NCI-H2107 (cell line): ENCODE results near the gene OR1K1.
"Not testable (repeated sequence)": the region's sequence is repeated elsewhere in the genome, so short reads cannot be mapped to it uniquely, and the experiment has no call there.

Source experiments
- DNase-seq: peaks from one replicate; lab custom pipeline; 2025; lab: John Stamatoyannopoulos, UW

The OR1K1 gene

DNA sequence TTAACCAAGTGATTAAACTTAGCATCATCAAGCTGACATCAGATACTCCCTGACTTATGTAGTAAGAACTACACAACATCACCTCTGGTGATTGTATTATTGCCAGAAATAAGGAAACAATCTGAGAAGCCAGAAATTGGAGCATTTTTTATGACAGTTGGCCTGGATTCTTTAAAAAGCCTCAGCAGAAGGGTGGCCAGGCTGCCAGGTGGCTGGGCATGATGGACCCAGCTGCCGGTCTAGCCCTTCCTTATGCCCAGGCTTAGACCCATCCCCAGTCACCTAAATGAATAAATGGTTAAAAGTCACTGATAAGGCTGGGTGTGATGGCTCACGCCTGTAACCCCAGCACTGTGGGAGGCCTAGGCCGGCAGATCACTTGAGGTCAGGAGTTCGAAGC lies 12.8 kb downstream of the OR1K1 start:
- no peak for DNase-seq

DNA sequence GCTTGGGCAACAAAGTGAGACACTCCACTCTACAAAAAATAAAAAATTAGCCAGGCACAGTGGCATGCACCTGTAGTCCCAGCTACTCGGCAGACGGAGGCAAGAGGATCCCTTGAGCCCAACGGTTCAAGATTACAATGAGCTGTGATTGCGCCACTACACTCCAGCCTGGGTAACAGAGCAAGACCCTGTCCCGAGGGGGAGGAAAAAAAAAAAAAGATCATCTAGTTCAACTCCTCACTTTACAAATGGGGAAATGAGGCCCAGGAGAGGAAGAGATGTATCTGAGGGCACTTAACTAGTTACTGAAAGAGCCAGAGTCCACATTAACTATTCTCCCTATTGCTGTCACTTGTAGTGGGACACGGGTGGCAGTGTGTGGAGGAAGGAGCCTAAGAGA lies 14.6 kb downstream of the OR1K1 start:
- no peak for DNase-seq

DNA sequence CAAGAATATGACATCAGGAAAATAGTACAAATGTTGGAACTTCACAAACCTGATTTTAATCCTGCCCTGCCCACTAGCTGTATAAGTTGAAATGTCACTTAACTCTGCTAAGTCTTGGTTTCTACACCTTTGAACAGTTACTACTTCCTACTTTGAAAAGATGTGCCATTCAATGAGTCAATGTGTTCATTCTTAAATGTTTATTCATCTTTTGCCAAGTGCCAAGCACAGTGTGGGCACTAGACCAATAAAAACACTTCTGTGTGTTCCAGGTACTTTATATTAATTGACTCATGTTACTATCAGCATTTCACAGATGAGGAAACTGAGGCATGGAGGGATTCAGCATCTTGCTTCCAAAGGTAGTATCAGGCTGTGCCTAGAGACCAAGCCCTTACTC lies 15.6 kb downstream of the OR1K1 start:
- no peak for DNase-seq

DNA sequence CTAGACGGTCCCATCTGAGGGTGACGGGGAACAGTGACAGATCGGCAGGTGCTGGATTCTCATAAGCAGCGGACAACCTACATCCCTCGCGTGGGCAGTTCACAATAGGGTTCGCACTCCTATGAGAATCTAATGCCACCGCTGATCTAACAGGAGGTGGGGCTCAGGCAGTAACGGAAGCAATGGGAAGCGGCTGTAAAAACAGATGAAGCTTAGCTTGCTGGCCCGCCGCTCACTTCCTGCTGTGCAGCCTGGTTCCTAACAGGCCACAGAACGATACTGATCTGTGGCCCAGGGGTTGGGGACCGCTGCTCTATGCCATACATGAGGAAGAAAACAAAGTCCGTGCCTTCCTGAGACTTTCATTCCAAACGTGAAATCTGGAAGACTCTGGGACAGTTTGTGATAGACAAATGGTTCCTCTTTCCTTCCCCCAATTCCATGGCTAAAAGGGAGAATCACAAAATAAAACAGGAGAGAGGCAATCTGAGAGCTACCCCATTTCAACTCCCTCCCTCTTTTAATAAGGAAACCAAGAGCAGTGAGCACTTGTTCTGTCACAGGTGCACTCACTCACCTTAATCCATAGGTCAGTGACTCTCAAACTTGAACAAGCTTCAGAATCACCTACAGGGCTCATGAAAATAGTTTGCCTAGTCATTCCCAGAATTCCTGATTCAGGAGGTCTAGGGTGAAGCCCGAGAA lies 16.4 kb downstream of the OR1K1 start:
- DNase-seq = no peak

DNA sequence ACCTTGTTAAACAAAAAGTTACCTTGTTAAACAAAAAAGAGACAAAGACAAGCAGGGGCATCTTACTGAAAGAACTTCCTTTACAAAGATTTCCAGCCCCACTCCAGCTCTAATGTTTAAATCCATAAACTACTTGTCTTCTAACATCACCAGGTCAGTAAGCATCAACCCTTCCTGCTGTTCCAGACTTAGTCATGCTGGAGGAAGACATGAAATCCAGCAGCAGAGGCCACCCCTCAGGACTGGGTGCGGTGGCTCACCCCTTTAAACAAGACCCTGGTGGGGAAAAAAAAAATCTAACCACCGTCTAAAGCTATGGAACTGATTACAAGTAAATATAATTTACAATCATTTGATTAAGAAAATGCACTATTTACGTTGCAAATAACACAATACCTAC lies 19.4 kb downstream of the OR1K1 start:
- no peak for DNase-seq

DNA sequence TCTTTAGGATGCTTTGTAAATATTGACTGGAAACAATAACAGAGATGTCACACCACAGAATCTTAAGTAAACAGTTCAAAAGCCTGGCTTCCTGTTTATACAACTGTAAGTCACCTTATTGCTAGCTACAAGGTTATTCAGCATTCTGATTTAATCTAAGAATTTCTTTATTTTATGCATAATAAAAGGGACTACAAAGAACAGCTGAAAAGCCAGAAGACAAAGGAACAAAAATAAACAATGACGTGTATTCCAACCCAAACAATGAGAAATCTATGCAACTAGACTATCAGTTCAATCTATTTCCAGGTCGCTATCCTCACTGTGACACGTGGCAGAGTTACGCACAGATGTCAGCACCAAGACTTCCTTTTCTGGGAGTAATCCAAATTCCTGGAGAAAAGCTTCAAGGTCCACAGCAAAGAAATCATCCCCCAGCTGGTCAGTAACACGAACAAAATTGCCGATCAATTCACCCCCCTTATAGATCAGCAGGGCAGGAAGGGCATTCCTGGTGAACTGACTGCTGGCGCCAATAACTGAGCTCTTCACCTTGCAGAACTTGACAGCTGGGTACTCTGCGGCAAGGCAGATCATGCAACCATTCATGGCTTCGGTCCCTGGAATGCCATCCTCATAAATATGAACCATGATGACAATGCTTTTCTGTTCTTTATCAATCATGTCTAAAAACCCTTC lies 20.0 kb downstream of the OR1K1 start:
- DNase-seq = no peak

DNA sequence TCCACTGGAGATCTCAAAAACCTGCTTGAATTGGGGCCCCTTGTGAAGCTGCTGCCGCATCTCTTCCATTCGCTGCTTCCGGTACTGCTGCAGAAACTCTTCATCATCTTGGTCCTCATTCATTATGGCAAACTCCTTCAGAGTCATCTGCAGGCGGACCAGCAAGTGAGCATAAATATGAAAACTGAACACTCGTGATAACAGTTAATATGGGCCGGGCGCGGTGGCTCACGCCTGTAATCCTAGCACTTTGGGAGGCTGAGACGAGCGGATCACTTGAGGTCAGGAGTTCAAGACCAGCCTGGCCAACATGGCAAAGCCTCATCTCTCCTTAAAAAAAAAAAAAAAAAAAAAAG lies 20.5 kb downstream of the OR1K1 start:
- DNase-seq = no peak

DNA sequence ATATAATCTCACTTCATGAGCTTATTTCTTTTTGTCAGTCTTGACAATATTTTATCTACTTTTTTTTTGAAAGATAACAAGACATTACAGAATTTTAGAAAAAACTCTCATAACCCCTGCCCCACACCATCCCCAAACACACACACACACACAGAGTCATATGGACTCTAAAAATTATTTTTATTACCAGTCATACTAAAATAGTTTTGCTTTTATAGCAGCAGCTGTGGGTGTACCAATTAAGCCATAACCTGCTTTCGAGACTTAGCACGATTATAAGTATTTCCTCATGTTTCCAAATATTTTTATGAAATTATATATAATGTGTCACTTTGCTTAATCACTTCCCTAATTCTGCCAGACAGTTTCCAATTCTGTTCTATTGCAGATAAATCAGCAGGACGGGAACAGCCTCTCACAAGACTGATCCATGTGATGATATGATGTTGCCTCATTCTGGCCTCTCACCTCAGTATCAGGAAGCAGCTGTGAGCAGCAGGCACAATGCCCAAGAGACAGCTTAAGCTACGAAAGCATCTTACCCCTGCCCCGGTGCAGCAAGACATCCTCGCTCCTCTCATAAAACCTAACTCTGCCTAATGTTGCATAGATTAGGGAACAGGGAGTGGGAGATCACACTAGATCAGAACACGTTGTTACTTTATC lies 21.5 kb downstream of the OR1K1 start:
- DNase-seq = no peak

DNA sequence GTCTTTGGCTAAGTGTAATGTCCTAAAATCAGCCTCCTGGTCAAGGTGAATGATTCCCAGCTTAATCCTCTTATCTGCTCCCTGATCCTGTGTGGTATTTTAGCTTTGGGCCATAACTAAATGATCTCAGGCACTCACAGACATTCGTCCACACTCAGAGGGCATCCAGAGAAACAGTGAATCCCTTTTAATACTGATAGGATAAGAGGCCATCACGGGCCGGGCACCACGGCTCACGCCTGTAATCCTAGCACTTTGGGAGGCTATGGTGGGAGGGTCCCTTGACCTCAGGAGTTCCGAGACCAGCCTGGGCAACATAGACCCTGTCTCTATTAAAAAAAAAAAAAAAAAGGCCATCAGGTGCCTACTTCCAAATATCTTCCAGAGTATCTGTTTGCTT lies 22.1 kb downstream of the OR1K1 start:
- DNase-seq = no peak

DNA sequence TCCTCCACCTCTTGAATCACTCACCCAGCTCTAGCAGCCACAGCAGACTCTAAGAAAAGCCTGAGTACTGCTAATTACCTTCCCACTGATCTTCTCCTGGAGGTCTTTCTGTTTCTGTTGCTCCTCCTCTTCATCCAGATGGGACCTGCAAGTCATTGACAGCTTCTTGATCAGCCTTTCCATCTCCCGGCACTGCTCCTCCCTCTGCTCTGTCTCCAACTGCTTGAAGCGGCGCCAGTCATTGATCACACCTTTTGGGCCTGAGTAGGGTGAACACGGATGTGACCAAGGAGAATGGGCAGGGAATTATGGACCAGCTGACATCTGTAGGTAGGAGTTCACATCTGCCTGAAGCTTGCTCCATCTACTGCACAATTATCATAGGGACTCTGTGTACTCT lies 23.0 kb downstream of the OR1K1 start:
- no peak for DNase-seq

DNA sequence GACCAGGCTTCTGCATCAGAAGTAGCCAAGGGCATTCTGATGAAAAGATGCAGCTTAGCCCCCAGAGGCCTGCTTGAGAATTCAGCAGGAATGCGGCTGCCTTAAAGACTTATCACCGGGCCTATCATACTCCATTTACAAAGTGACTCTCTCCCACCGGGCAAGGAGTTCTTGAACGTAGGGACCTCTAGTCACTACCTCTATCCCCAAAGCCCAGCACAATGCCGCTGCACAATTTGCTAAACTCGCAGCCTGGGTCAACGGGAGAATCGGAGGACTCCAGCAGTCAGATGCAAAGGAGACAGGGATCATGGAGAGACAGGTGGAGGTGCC lies 27.8 kb downstream of the OR1K1 start:
- DNase-seq = no peak

DNA sequence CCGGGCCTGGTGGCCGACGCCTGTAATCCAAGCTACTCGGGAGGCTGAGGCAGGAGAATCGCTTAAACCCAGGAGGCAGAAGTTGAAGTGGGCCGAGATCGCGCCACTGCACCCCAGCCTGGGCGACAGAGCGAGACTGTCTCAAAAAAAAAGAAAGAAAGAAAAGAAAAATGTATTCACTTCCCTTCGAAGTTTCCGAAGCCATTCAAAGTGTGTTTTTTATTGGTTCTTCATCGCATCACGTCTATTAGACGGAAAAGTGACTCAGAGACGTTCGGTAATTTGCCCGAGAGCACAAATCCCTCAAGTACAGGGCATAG lies 29.0 kb downstream of the OR1K1 start:
- DNase-seq = not testable (repeated sequence)

DNA sequence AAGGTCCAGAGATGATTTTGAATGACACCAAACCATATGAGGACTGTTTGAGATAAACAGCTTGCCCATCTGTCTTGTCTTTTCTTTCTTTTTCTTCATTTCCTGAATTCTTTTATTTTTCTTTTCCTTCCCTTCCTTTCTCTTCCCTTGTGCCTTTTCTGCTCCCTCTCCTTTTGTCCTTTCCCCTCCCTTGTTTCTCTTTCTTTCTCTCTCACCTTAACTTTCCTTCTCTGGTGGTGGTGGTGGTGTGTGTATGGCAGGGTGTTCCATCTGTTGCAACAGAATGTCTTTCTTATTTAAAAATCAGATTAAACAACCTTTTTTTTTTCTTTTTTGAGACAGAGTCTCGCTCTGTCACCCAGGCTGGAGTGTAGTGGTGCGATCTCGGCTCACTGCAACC lies 32.3 kb downstream of the OR1K1 start:
- no peak for DNase-seq

DNA sequence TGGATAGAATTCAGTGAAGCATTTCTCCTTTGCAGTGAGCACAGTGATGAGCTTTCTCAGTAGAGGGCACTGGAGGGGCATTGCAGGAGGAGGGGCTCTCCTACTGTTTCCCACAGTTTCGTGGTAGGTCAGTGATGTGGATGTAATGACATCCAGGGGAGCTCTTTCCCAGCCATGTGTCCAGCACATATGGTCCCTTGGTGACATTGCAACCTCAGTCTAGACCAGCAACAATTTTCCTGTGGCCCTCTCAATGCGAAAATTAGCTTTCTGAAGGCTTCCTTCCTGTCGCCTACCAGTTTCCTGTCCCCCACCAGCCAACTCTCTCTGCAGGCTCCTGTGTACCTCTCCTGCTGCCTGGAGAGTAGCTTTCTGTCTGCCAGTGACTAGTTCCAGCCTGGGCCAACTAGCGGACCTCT lies 35.4 kb downstream of the OR1K1 start:
- DNase-seq = no peak

DNA sequence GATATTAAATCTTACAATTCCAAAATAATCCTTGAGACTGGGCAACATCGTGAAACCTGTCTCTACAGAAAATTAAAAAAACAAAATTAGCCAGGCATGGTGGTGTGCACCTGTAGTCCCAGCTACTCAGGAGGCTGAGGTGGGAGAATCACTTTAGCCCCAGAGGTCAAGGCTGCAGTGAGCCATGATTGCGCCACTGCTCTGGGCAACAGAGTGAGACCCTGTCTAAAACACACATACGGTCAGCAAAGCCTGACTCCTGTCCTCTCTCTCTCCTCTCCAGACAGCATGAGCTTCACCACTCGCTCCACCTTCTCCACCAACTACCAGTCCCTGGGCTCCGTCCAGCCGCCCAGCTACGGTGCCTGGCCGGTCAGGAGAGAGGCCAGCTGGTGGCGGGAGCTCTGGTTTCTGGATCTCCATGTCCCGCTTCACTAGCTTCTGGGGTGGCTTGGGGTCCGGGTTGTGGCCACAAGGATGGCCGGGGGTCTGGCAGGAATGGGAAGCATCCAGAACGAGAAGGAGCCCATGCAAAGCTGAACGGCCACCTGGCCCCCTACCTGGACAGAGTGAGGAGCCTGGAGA lies 37.4 kb downstream of the OR1K1 start:
- DNase-seq = no peak

DNA sequence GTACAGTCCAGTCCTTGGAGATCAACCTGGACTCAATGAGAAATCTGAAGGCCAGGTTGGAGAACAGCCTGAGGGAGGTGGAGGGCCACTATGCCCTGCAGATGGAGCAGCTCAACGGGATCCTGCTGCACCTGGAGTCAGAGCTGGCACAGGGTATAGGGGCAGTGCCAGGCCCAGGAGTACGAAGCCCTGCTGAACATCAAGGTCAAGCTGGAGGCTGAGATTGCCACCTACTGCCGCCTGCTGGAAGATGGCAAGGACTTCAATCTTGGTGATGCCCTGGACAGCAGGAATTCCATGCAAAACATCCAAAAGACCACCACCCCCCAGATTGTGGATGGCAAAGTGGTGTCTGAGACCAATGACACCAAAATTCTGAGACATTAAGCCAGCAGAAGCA lies 38.5 kb downstream of the OR1K1 start:
- DNase-seq = not testable (repeated sequence)

DNA sequence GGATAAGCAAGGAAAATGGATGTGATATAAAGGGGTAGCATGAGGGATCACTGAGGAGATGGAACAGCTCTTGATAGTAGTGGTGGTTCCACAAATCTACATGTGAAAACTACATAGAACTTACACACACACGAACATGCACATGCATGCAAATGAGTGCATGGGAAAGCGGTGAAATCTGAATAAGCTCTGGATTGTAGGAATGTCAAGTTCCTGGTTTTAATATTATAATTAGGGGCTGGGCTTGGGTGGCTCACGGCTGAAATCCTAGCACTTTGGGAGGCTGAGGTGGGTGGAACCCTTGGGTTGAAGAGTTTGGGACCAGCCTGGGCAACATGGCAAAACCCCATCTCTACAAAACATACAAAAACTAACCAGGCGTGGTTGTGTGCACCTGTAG lies 41.6 kb downstream of the OR1K1 start:
- no peak for DNase-seq

DNA sequence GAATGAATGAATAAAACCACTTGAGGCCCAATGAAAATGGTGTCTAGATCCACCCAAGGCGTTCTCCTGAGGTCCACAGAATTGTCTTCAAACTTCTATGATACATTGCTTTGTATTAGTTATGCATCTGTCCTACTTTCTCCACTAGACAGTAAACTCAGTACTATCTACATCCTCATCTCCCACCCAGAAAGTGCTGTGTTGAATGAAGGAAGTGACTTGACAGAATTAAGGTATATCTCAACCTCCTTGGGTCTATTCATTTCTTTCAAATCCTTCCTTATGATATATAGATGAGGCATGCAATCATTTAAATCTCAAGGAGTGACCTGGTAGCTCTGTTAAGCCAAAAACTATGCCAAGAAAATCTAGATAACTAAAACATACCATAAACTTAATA lies 44.2 kb downstream of the OR1K1 start:
- no peak for DNase-seq

DNA sequence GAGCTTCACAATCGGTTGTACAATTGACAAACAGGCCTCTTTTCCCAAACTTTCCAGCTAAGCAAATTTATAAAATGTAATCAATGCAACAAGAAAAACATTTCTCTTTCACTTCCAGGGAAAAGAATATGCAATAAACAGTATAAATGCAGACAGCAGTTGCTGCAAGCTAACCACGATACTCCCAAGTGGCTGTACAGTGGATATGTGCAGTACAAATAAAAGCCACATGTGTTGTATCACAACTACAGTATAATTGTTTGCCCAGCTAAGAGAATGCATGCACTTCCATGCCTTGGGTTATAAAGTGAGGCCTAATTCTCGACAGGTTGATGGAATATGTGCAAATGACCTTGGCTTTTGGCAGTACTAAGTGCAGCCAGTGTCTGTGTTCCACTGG lies 45.2 kb downstream of the OR1K1 start:
- DNase-seq = no peak

DNA sequence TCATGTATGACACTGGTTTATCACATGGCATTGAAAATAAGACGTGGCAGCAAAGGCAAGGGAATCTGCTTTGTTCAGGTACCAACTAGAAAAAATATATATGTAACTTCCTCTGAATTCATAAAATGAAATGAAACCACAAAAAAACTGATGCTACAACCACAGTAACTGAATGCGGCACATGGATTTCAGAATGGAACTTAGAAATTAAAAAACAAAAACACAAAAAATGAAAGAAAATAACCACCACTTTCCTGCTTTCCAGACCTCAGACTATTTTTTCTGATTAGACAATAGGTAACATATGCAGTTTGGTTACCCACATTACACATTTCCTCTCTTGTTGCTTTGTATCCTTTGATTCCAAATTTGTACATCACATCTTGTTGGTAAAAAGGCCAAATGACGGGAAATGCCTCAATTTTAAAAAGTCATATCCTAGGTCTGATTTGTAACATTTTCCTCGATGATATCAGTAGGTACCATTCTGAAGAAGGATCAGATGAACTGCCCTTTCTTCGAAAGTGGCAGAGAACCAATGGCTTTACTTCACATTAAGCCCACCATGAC lies 46.5 kb downstream of the OR1K1 start:
- DNase-seq = no peak

DNA sequence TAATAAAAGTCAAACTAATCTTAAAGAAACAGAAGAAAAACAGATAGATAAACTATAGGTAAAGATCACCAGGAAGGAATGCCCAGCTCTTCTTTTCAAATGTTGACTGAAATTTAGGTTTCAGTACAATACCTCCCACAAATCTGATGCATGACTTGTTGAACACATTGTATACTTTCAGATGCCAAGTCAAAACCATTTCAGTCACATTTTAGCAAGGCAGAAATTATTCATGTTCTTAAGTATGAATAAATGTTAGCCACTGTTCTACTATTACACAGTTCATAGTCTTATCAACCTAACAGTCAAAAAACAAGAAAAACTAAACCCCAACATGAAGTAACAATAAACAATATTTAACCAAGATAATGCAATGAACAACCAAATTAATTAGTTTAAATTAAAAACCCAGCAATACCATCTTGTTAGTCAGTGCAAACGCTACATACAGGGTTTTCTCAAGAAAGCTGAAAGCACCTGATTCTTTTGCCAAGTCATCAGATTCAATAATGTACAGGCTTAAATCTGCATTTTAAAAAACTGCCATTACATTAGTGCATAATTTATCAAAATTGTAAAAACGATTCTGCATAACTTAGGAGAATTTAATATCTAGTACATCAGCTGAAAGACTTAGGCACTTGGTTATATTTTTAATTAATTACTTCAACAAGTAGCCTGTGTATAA lies 48.5 kb downstream of the OR1K1 start:
- DNase-seq = no peak
